HCEC 1CT (cell line): ENCODE data around the gene AGR3.
"Not testable (repeated sequence)": the region's sequence is repeated elsewhere in the genome, so short reads cannot be mapped to it uniquely, and the experiment has no call there.

Source experiments
- DNase-seq: peaks from one replicate; pipeline ENCODE4 v3.0.0-alpha.2; 2017

Gene AGR3

GRCh38 chr7:16889851-16890415 lies 8.2 kb upstream of the AGR3 start:
- no peak for DNase-seq

GRCh38 chr7:16889305-16889704 lies 7.5 kb upstream of the AGR3 start:
- DNase-seq, result no peak

- DNase-seq, result no peak
Observed at GRCh38 chr7:16883918-16884317, 2.1 kb upstream of the AGR3 start.

GRCh38 chr7:16880554-16880953 lies 1.2 kb downstream of the AGR3 start:
- no peak for DNase-seq

- DNase-seq, result no peak
Observed at GRCh38 chr7:16879181-16879580, 2.6 kb downstream of the AGR3 start.

- DNase-seq, result no peak
Observed at GRCh38 chr7:16875861-16876260, 5.9 kb downstream of the AGR3 start.

GRCh38 chr7:16874066-16874465 lies 7.7 kb downstream of the AGR3 start:
- DNase-seq, result no peak

- no peak for DNase-seq
Observed at GRCh38 chr7:16867328-16867727, 14.5 kb downstream of the AGR3 start.

GRCh38 chr7:16853189-16853588 lies 28.6 kb downstream of the AGR3 start:
- DNase-seq, result not testable (repeated sequence)

GRCh38 chr7:16851829-16852228 lies 30.0 kb downstream of the AGR3 start:
- no peak for DNase-seq

- no peak for DNase-seq
Observed at GRCh38 chr7:16850614-16851466, 30.9 kb downstream of the AGR3 start.

- no peak for DNase-seq
Observed at GRCh38 chr7:16849296-16850148, 32.3 kb downstream of the AGR3 start.

- no peak for DNase-seq
Observed at GRCh38 chr7:16847381-16847860, 34.4 kb downstream of the AGR3 start.

GRCh38 chr7:16846601-16847165 lies 35.1 kb downstream of the AGR3 start:
- DNase-seq, result no peak

- no peak for DNase-seq
Observed at GRCh38 chr7:16845746-16846145, 36.0 kb downstream of the AGR3 start.

GRCh38 chr7:16841681-16842080 lies 40.1 kb downstream of the AGR3 start:
- no peak for DNase-seq

- no peak for DNase-seq
Observed at GRCh38 chr7:16840094-16840493, 41.7 kb downstream of the AGR3 start.

- DNase-seq, result no peak
Observed at GRCh38 chr7:16839646-16840045, 42.1 kb downstream of the AGR3 start.

GRCh38 chr7:16838891-16839290 lies 42.9 kb downstream of the AGR3 start:
- no peak for DNase-seq

GRCh38 chr7:16838386-16838785 lies 43.4 kb downstream of the AGR3 start:
- no peak for DNase-seq

GRCh38 chr7:16836481-16836880 lies 45.3 kb downstream of the AGR3 start:
- no peak for DNase-seq

- no peak for DNase-seq
Observed at GRCh38 chr7:16833373-16833772, 48.4 kb downstream of the AGR3 start.

GRCh38 chr7:16826060-16826459 lies 55.7 kb downstream of the AGR3 start:
- no peak for DNase-seq
